HG02970 (cell line): ENCODE results near the gene RTL3.

ENCODE experiments used
- ATAC-seq: cut with Tn5 transposase; IDR thresholded peaks from one replicate; pipeline ENCODE4 v1.9.1; 2021; ENCODE audit warnings: mild to moderate bottlenecking, moderate library complexity, moderate number of reproducible peaks; ENCODE audit not compliant: unreplicated experiment, low FRiP score

RTL3 gene

DNA sequence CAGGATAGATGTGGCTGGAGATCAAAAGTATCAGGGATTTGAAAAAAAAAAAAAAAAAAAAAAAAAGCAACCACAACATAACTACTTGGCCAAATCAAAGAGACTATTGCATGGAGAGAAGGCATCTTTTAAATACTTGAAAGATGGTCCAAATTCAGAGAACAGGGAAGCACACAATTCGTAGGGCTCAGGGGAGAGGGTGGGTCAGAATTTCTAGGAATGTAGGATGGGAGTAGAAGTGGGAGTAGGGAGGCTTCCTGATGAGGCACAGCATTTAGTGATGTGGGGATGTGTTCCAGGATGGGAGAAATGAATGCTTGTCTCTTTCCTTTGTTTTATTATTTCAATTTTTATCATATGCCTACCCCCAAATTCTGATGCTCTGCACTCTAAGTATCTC lies 36.3 kb downstream of the RTL3 start:
- ATAC-seq = no peak

GRCh38 chrX:78619834-78620233 lies 39.3 kb downstream of the RTL3 start:
- ATAC-seq = no peak

GRCh38 chrX:78618987-78619386 lies 40.1 kb downstream of the RTL3 start:
- no peak for ATAC-seq

DNA sequence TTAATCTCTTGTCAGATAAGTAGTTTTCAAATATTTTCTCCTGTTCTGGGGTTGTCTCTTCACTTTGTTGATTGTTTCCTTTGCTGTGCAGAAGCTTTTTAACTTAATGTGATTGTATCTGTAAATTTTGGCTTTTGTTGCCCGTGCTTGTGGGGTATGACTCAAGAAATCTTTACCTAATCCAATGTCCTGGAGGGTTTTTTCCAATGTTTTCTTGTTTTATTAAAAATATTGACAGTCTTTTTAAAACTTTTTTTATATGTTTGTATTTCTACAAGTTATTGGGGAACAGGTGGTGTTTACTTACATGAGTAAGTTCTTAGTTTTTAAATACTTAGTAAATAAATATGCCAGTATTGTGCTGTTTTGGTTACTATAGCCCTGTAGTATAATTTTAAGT lies 44.9 kb downstream of the RTL3 start:
- no peak for ATAC-seq
